Endothelial cell (in vitro differentiated cells): Measurements from ENCODE around the gene OR4D10. TPM values are rescaled to one million over a fixed set of nuclear protein-coding genes. Genes with fewer than 3 reads are reported as not detected.

Source experiments
- DNase-seq: peaks from one replicate; pipeline ENCODE4 v3.0.0; 2021; ENCODE audit warnings: low spot score
- H3K27ac Mint-ChIP-seq: one replicate; pipeline ENCODE4 v1.8.0; 2021; ENCODE audit warnings: mixed read lengths, inconsistent platforms; ENCODE audit not compliant: unreplicated experiment
- H3K27me3 Mint-ChIP-seq: one replicate; pipeline ENCODE4 v1.8.0; 2021; ENCODE audit warnings: mild to moderate bottlenecking, moderate library complexity, mixed read lengths, inconsistent platforms; ENCODE audit not compliant: unreplicated experiment
- H3K36me3 Mint-ChIP-seq: one replicate; pipeline ENCODE4 v1.8.0; 2021; ENCODE audit warnings: mild to moderate bottlenecking, low read depth, mixed read lengths, inconsistent platforms; ENCODE audit not compliant: unreplicated experiment
- H3K4me1 Mint-ChIP-seq: one replicate; pipeline ENCODE4 v1.8.0; 2021; ENCODE audit warnings: mild to moderate bottlenecking, mixed read lengths, inconsistent platforms; ENCODE audit not compliant: unreplicated experiment
- H3K4me3 Mint-ChIP-seq: one replicate; pipeline ENCODE4 v1.8.0; 2021; ENCODE audit warnings: mild to moderate bottlenecking, mixed read lengths, inconsistent platforms; ENCODE audit not compliant: unreplicated experiment
- H3K9me3 Mint-ChIP-seq: one replicate; pipeline ENCODE4 v1.8.0; 2021; ENCODE audit warnings: mixed read lengths, inconsistent platforms; ENCODE audit not compliant: unreplicated experiment
- CTCF ChIP-seq: fragments of 200-600 bp; sonication (generic); IDR thresholded peaks from one replicate; pipeline ENCODE4 v1.5.0; 2021; ENCODE audit warnings: antibody characterized with exemption; ENCODE audit not compliant: unreplicated experiment
- total RNA-seq: library from RNA; stranded (reverse); fragmentation: NEBNext Ultra II Directional; extraction: Animal tissue kit (Norgen Biotek cat#: 25700); gene quantifications from one replicate; pipeline ENCODE4 v1.2.1, GENCODE V29; 2021; ENCODE audit not compliant: unreplicated experiment

Gene OR4D10
- total RNA-seq, 1 donor from 2014 or later = not detected

- no peak for TF ChIP-seq CTCF
- H3K27me3 Mint-ChIP-seq = no peaks in the 10 kb centered on the region
- no peaks in the 10 kb centered on the region for H3K4me1 Mint-ChIP-seq
Measured at GRCh38 chr11:59456661-59457060, 16.5 kb upstream of the OR4D10 start, which contains the start of gene OR4D6. OR4D6 (plus strand) TSS chr11:59456961; CDS start chr11:59456961, 0 bp downstream.

GRCh38 chr11:59459916-59460315 is 13.2 kb upstream of the OR4D10 start:
- DNase-seq = no peak
- no peaks in the 10 kb centered on the region for H3K36me3 Mint-ChIP-seq
- no peak overlapping the region for H3K27ac Mint-ChIP-seq
- H3K4me1 Mint-ChIP-seq = no peaks in the 10 kb centered on the region
- no peak for TF ChIP-seq CTCF
- no peaks in the 10 kb centered on the region for H3K27me3 Mint-ChIP-seq
- no peaks in the 10 kb centered on the region for H3K9me3 Mint-ChIP-seq
- no peak overlapping the region for H3K4me3 Mint-ChIP-seq

More at GRCh38 chr11:59456661-59457060, 16.5 kb upstream of the OR4D10 start, which contains the start of gene OR4D6:
- H3K36me3 Mint-ChIP-seq = no peaks in the 10 kb centered on the region
- no peak for DNase-seq
- H3K4me3 Mint-ChIP-seq = no peak within 1 kb of the TSS
- H3K9me3 Mint-ChIP-seq = no peaks in the 10 kb centered on the region
- H3K27ac Mint-ChIP-seq = no peak within 1 kb of the TSS

GRCh38 chr11:59463190-59463641 is 9.9 kb upstream of the OR4D10 start:
- Mint-ChIP-seq H3K27me3 (no peaks in the 10 kb centered on the region), H3K4me3 (no peak overlapping the region)
- DNase-seq = no peak

GRCh38 chr11:59475176-59475575 is 2.1 kb downstream of the OR4D10 start:
- peaks cover 4% of the 10 kb centered on the region for H3K4me1 Mint-ChIP-seq
- no peaks in the 10 kb centered on the region for H3K36me3 Mint-ChIP-seq
- peaks cover 1% of the 10 kb centered on the region for H3K27me3 Mint-ChIP-seq
- peak; percentile 4 for DNase-seq
- H3K4me3 Mint-ChIP-seq = no peak overlapping the region
- no peak for TF ChIP-seq CTCF
- no peaks in the 10 kb centered on the region for H3K9me3 Mint-ChIP-seq
- peak overlapping the region; percentile 62 for H3K27ac Mint-ChIP-seq

More at GRCh38 chr11:59463190-59463641, 9.9 kb upstream of the OR4D10 start:
- no peaks in the 10 kb centered on the region for H3K9me3 Mint-ChIP-seq
- H3K36me3 Mint-ChIP-seq = no peaks in the 10 kb centered on the region
- no peak for TF ChIP-seq CTCF
- H3K27ac Mint-ChIP-seq = no peak overlapping the region
- H3K4me1 Mint-ChIP-seq = no peaks in the 10 kb centered on the region

GRCh38 chr11:59479906-59480305 is 6.8 kb downstream of the OR4D10 start:
- H3K4me3 Mint-ChIP-seq = no peak overlapping the region
- TF ChIP-seq CTCF = no peak
- peaks cover 1% of the 10 kb centered on the region for H3K27me3 Mint-ChIP-seq
- H3K27ac Mint-ChIP-seq = no peak overlapping the region
- no peaks in the 10 kb centered on the region for H3K9me3 Mint-ChIP-seq
- DNase-seq = no peak
- no peaks in the 10 kb centered on the region for H3K36me3 Mint-ChIP-seq
- peaks cover 4% of the 10 kb centered on the region for H3K4me1 Mint-ChIP-seq
